Ectodermal cell (in vitro differentiated cells): ENCODE measurements around the gene DEFB119. TPM values are rescaled to one million over a fixed set of nuclear protein-coding genes. Genes with fewer than 3 reads are reported as not detected.
"Not testable (repeated sequence)": the region's sequence is repeated elsewhere in the genome, so short reads cannot be mapped to it uniquely, and the experiment has no call there.

Experiments
- H3K27ac ChIP-seq: 2 replicates; pipeline ENCODE4 v1.7.0; 2013; ENCODE audit warnings: mild to moderate bottlenecking, low read depth, low read length; ENCODE audit not compliant: insufficient read depth, poor library complexity, severe bottlenecking
- H3K27me3 ChIP-seq: 2 replicates; pipeline ENCODE4 v1.7.0; 2013; ENCODE audit warnings: mild to moderate bottlenecking, low read length; ENCODE audit not compliant: insufficient read depth, control insufficient read depth, poor library complexity, severe bottlenecking
- H3K36me3 ChIP-seq: one replicate; pipeline ENCODE4 v1.7.0; 2013; ENCODE audit warnings: low read length; ENCODE audit not compliant: control insufficient read depth, insufficient read depth
- H3K4me1 ChIP-seq: one replicate; pipeline ENCODE4 v1.7.0; 2013; ENCODE audit warnings: low read length; ENCODE audit not compliant: control insufficient read depth, insufficient read depth
- H3K4me3 ChIP-seq: 2 replicates; pipeline ENCODE4 v1.7.0; 2013; ENCODE audit warnings: low read depth, low read length, control low read depth; ENCODE audit not compliant: insufficient read depth
- H3K9me3 ChIP-seq: 2 replicates; pipeline ENCODE4 v1.7.0; 2013; ENCODE audit warnings: mild to moderate bottlenecking, low read length, moderate library complexity; ENCODE audit not compliant: control insufficient read depth
- WGBS, 2 experiments: methylation state at CpG; one replicate each; pipeline ENCODE4 v1.1.7; 2013; ENCODE audit warnings: missing lambda C conversion rate in 2 of 2; 5-methylcytosine and 5-hydroxymethylcytosine counted together
- polyA plus RNA-seq, 4 experiments: library from polyadenylated mRNA; stranded (reverse); fragments of 50-300 nt; gene quantifications; one replicate each; pipeline ENCODE4 v1.2.3, GENCODE V29; 2013

DEFB119 gene
- polyA plus RNA-seq (2013, experiment 1 of 4) = not detected
- not detected for polyA plus RNA-seq (2013, experiment 2 of 4)
- polyA plus RNA-seq (2013, experiment 3 of 4) = not detected
- not detected for polyA plus RNA-seq (2013, experiment 4 of 4)

- H3K4me1 ChIP-seq = no peaks in the 10 kb centered on the region
- H3K9me3 ChIP-seq = peaks cover 10% of the 10 kb centered on the region
- no peak within 1 kb of the TSS for H3K4me3 ChIP-seq
- H3K36me3 ChIP-seq = no peaks in the 10 kb centered on the region
- 54 to 61% methylated on average over 1 of the region's 1 CpG for WGBS, 2 experiments
- no peaks in the 10 kb centered on the region for H3K27me3 ChIP-seq
- H3K27ac ChIP-seq = no peak within 1 kb of the TSS
These were observed at the start of gene DEFB119 for GRCh38 chr20:31390490-31390889. Gene DEFB119, minus strand, starts transcription at chr20:31390590. Its CDS starts 107 bp downstream, at chr20:31390483.

GRCh38 chr20:31430568-31431115 lies 40.3 kb upstream of the DEFB119 start:
- Histone ChIP-seq H3K36me3 (no peaks in the 10 kb centered on the region), H3K9me3 (peaks cover 5% of the 10 kb centered on the region), H3K4me1 (no peaks in the 10 kb centered on the region), H3K27ac (no peak overlapping the region), H3K27me3 (no peaks in the 10 kb centered on the region), H3K4me3 (no peak overlapping the region)
- WGBS, 2 experiments = 59 to 75% methylated on average over 4 of the region's 4 CpGs

- not testable (repeated sequence) for H3K27me3 ChIP-seq, H3K4me1 ChIP-seq, H3K9me3 ChIP-seq, H3K27ac ChIP-seq, H3K36me3 ChIP-seq, H3K4me3 ChIP-seq
- 95 to 96% methylated on average over 26 to 27 of the region's 31 CpGs for WGBS, 2 experiments
These were observed 37.2 kb upstream of the DEFB119 start for GRCh38 chr20:31427576-31427975.

DNA sequence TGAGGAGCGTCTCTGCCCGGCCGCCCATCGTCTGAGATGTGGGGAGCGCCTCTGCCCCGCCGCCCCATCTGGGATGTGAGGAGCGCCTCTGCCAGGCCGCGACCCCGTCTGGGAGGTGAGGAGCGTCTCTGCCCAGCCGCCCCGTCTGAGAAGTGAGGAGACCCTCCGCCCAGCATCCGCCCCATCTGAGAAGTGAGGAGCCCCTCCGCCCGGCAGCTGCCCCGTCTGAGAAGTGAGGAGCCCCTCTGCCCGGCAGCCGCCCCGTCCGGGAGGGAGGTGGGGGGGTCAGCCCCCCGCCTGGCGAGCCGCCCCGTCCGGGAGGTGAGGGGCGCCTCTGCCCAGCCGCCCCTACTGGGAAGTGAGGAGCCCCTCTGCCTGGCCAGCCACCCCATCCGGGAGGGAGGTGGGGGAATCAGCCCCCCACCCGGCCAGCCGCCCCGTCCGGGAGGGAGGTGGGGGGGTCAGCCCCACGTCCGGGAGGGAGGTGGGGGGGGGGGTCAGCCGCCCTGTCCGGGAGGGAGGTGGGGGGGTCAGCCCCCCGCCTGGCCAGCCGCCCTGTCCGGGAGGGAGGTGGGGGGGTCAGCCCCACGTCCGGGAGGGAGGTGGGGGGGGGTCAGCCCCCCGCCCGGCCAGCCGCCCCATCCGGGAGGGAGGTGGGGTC lies 36.6 kb upstream of the DEFB119 start:
- H3K27ac ChIP-seq, H3K27me3 ChIP-seq, H3K9me3 ChIP-seq, H3K4me1 ChIP-seq, H3K4me3 ChIP-seq, H3K36me3 ChIP-seq: not testable (repeated sequence)
- 87 to 91% methylated on average over 32 to 38 of the region's 48 CpGs for WGBS, 2 experiments

DNA sequence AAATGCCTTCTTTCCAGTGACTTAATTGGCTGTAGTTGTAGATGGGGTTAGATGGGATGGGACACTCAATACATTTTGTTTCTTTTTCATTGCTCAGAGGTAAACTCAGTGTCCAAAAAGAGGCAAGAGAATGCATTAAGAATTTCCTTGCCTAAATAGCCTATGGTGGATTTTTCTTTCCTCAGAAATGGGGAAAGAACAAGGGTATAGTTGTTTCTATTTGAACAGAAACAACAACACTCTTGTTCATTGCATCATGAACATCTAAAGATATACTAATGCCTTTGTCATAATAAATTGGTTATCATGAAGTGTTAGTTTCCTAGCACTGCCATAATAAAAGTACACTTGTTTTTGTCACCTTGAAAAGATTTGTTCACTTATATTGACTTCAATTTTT lies 35.4 kb upstream of the DEFB119 start:
- H3K9me3 ChIP-seq = peaks cover 7% of the 10 kb centered on the region
- H3K27ac ChIP-seq = no peak overlapping the region
- H3K4me1 ChIP-seq = no peaks in the 10 kb centered on the region
- H3K36me3 ChIP-seq = no peaks in the 10 kb centered on the region
- no peak overlapping the region for H3K4me3 ChIP-seq
- H3K27me3 ChIP-seq = no peaks in the 10 kb centered on the region

DNA sequence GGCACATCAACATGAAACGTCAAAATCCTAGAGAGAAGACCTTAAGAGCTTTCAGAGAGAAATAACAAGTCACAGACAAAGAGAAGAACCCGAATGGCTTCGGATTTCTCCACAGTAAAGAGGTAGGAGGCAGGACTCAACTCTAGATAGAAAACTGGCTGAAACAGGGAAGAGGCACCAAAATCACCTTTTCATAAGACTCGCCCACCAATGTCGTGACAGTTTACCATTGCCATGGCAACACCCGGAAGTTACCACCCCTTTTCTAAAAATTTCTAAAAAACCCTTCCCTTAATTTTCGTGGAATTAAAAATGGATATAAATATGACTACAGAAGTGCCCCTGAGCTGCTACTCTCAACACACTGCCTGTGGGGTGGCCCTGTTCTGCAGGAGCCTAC lies 27.9 kb upstream of the DEFB119 start:
- Histone ChIP-seq H3K27ac (no peak overlapping the region), H3K9me3 (peaks cover 16% of the 10 kb centered on the region), H3K4me3 (no peak overlapping the region), H3K27me3 (no peaks in the 10 kb centered on the region), H3K36me3 (no peaks in the 10 kb centered on the region), H3K4me1 (no peaks in the 10 kb centered on the region)
- 68 to 84% methylated on average over 6 to 7 of the region's 7 CpGs for WGBS, 2 experiments

DNA sequence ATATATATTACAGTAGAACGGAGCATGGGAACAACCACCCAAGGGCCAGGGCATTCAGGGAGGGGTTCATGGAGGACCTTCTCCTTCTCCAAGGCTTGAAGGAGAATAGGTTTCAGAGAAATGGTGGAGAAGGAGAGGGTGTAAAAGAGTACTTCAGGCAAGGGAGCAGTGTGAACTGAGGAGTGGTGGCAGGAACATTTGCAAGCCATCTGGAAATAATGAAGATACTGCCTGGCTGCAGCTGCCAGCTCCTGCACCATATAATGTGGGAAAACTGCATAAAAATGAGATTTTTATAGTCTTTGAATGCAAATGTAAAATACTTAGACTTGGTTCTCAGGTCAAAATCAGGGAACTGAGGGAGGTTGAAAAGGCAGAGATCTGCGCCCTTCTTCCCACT lies 25.3 kb upstream of the DEFB119 start:
- Histone ChIP-seq H3K9me3 (peaks cover 16% of the 10 kb centered on the region), H3K27me3 (no peaks in the 10 kb centered on the region), H3K36me3 (no peaks in the 10 kb centered on the region), H3K4me1 (no peaks in the 10 kb centered on the region), H3K4me3 (no peak overlapping the region), H3K27ac (no peak overlapping the region)
- WGBS, 2 experiments = 90 to 92% methylated on average over 2 of the region's 2 CpGs

GRCh38 chr20:31414381-31414780 lies 24.0 kb upstream of the DEFB119 start:
- no peak overlapping the region for H3K4me3 ChIP-seq
- H3K9me3 ChIP-seq = peaks cover 11% of the 10 kb centered on the region
- no peaks in the 10 kb centered on the region for H3K36me3 ChIP-seq
- 65 to 73% methylated on average over 6 of the region's 6 CpGs for WGBS, 2 experiments
- H3K27me3 ChIP-seq = no peaks in the 10 kb centered on the region
- H3K27ac ChIP-seq = no peak overlapping the region
- no peaks in the 10 kb centered on the region for H3K4me1 ChIP-seq

DNA sequence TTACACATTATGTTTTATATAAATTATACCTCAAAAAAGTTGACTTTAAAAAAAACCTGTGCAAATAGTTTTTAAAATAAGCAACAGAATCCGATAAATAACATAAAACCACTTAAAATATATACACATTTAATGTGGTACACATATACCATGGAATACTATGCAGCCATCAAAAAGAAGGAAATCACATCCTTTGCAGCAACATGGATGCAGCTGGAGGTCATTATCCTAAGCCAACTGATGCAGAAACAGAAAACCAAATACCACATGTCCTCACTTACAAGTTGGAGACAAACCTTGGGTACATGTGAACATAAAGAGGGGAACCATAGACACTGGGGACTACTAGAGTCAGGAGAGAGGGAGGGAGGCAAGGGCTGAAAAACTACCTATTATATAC lies 19.6 kb upstream of the DEFB119 start:
- Histone ChIP-seq H3K4me3 (no peak overlapping the region), H3K27me3 (no peaks in the 10 kb centered on the region), H3K27ac (no peak overlapping the region), H3K4me1 (no peaks in the 10 kb centered on the region), H3K36me3 (no peaks in the 10 kb centered on the region), H3K9me3 (peaks cover 11% of the 10 kb centered on the region)
- WGBS, 2 experiments = 100% methylated on average over 1 of the region's 1 CpG; no CpG with 5 or more reads in 1 of the 2 experiments

DNA sequence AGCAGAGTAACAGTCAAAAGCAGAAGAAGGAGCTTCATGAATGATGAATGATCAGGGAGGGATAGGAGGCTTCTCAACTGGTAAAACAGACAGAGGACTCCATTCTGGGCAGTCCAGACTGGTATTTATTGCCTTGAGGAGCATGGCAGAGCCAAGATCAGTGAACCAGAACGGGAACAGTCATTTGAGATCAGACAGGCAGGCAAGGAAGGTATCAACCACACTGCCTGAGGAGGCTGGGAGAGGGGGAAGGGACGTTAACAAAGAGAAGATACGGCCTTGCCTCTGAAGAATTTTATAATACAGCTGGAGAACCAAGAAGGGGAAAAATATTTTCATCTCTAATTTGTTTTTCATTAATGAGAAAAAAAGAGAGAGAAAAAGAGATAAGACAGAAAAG lies 15.7 kb upstream of the DEFB119 start, which contains the start of gene DEFB121:
DEFB121 (minus strand) TSS at position 101 of the 400 bp plus-strand sequence; CDS start at position 38, 63 bp downstream.
- Histone ChIP-seq H3K9me3 (peaks cover 22% of the 10 kb centered on the region), H3K36me3 (no peaks in the 10 kb centered on the region), H3K27me3 (no peaks in the 10 kb centered on the region), H3K4me3 (no peak within 1 kb of the TSS), H3K27ac (no peak within 1 kb of the TSS), H3K4me1 (no peaks in the 10 kb centered on the region)
- 45 to 50% methylated on average over 3 of the region's 3 CpGs for WGBS, 2 experiments
